ENCODE data around the gene ATP9B.

- TF ChIP-seq POLR2AphosphoS5 (IDR thresholded peaks at IDR 0.05; ENCODE audit: low read length) (no peak), CBFB (IDR thresholded peaks at IDR 0.05; ENCODE audit: low read depth) (no peak), HSF1 (IDR thresholded peaks at IDR 0.05; ENCODE audit: low read depth, low read length) (no peak), MAX (IDR thresholded peaks at IDR 0.05; ENCODE audit: low read depth, low read length) (no peak), CTCF (IDR thresholded peaks at IDR 0.05 in 2 of 3, conservative IDR thresholded peaks at IDR 0.05 in 1 of 3; ENCODE audit: control insufficient read depth in 2 of 3, extremely low read depth in 1 of 3, insufficient read depth in 1 of 3, low read depth in 3 of 3, low read length in 3 of 3) (no peak), SP1 (IDR thresholded peaks at IDR 0.05; ENCODE audit: low read depth, low read length) (no peak)
These were observed 33.7 kb downstream of the ATP9B start for GRCh38 chr18:79102886-79103285.
